ENCODE data around the gene RPL18.

RPL18 gene

DNA sequence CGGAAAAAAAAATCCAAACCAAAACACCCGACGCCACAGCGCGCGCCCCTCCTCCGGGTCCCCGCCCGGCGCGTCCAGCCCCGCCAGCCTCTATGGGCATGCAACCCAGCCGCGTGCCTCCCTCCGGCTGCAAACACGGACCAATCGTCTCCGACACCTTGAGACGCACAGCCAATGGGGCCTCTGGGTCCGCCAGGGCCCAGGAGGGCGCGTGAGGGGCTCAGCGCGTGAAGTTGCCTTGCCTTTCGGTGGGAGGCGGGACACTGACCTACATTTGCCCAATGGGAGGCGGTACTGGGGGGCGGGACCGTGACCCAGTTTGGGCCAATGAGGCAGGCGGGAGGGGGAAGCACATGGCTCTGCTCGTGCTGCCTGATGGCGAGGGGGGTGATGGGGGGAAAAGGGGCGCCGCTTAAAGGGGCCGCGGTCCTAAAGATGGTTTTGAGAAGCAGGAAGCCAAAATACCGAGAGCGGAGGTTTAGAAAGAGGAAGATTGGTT is 18.5 kb upstream of the RPL18 start:
- peak overlapping the region; percentile 96 for H3K27ac ChIP-seq (replicated peaks)
- TF ChIP-seq, protein P1, sequence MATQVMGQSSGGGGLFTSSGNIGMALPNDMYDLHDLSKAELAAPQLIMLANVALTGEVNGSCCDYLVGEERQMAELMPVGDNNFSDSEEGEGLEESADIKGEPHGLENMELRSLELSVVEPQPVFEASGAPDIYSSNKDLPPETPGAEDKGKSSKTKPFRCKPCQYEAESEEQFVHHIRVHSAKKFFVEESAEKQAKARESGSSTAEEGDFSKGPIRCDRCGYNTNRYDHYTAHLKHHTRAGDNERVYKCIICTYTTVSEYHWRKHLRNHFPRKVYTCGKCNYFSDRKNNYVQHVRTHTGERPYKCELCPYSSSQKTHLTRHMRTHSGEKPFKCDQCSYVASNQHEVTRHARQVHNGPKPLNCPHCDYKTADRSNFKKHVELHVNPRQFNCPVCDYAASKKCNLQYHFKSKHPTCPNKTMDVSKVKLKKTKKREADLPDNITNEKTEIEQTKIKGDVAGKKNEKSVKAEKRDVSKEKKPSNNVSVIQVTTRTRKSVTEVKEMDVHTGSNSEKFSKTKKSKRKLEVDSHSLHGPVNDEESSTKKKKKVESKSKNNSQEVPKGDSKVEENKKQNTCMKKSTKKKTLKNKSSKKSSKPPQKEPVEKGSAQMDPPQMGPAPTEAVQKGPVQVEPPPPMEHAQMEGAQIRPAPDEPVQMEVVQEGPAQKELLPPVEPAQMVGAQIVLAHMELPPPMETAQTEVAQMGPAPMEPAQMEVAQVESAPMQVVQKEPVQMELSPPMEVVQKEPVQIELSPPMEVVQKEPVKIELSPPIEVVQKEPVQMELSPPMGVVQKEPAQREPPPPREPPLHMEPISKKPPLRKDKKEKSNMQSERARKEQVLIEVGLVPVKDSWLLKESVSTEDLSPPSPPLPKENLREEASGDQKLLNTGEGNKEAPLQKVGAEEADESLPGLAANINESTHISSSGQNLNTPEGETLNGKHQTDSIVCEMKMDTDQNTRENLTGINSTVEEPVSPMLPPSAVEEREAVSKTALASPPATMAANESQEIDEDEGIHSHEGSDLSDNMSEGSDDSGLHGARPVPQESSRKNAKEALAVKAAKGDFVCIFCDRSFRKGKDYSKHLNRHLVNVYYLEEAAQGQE (IDR thresholded peaks at IDR 0.05; ENCODE audit: insufficient replicate concordance, low read depth) = no peak
- TF ChIP-seq, protein P2, sequence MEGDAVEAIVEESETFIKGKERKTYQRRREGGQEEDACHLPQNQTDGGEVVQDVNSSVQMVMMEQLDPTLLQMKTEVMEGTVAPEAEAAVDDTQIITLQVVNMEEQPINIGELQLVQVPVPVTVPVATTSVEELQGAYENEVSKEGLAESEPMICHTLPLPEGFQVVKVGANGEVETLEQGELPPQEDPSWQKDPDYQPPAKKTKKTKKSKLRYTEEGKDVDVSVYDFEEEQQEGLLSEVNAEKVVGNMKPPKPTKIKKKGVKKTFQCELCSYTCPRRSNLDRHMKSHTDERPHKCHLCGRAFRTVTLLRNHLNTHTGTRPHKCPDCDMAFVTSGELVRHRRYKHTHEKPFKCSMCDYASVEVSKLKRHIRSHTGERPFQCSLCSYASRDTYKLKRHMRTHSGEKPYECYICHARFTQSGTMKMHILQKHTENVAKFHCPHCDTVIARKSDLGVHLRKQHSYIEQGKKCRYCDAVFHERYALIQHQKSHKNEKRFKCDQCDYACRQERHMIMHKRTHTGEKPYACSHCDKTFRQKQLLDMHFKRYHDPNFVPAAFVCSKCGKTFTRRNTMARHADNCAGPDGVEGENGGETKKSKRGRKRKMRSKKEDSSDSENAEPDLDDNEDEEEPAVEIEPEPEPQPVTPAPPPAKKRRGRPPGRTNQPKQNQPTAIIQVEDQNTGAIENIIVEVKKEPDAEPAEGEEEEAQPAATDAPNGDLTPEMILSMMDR (IDR thresholded peaks at IDR 0.05; ENCODE audit: insufficient read depth, low read length) = no peak
- TF ChIP-seq SPI1 (IDR thresholded peaks at IDR 0.05; ENCODE audit: borderline replicate concordance, low read depth) (no peak), GABPA (IDR thresholded peaks at IDR 0.05; ENCODE audit: low read depth) (no peak), POLR2AphosphoS5 (IDR thresholded peaks at IDR 0.05; ENCODE audit: low read depth) (no peak)
- DNase-seq (ENCODE audit: low read depth in 1 of 2, low spot score in 1 of 2) = peak; percentile 99 to 100
- H3K4me3 ChIP-seq (replicated peaks; ENCODE audit: insufficient read depth, low read length) = peak overlapping the region; percentile 87
- H3K27me3 ChIP-seq (ENCODE audit: insufficient read depth, poor library complexity, severe bottlenecking) = no peaks in the 10 kb centered on the region

DNA sequence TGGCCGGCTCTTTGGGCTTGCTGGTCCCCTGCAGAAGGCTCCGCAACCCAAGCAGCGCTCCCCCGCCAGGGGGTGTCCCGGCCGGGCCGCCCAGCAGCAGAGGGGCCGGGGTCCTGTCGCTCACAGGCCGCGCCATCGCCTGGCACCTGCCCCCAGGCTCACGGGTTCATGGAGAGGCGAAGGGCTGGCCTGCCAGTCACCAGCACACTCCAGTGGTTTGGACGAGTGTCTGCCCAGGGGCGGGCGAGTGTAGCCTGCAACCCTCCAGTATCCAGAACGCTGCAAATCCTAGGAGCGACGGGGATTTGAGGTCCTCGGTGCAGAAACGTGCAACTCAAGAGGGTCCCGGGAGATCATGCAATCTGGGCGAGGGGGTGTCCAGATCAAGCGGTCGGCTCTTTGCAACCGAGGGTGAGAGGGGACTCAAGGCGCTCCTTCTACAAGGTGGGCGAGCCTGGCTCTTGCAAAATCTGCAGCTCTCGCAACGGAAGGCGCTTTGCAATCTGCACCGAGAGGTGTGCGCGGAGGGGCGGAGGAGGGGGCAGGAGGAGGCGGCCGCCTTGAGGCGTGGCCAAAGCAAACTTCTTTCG is 18.0 kb upstream of the RPL18 start, which contains the start of gene DBP:
TSS of gene DBP (minus strand) at position 521 of the 590 bp plus-strand sequence. CDS start at position 136, 385 bp downstream.
- H3K4me3 ChIP-seq (replicated peaks; ENCODE audit: insufficient read depth, low read length) = peak within 1 kb of the TSS; percentile 87
- H3K27me3 ChIP-seq (ENCODE audit: insufficient read depth, poor library complexity, severe bottlenecking) = no peaks in the 10 kb centered on the region
- H3K27ac ChIP-seq (replicated peaks) = peak within 1 kb of the TSS; percentile 96
- TF ChIP-seq, protein P1 (IDR thresholded peaks at IDR 0.05; ENCODE audit: insufficient replicate concordance, low read depth) = no peak
- TF ChIP-seq GABPA (IDR thresholded peaks at IDR 0.05; ENCODE audit: low read depth) (no peak), SPI1 (IDR thresholded peaks at IDR 0.05; ENCODE audit: borderline replicate concordance, low read depth) (no peak), POLR2AphosphoS5 (IDR thresholded peaks at IDR 0.05; ENCODE audit: low read depth) (peak; percentile 56; the same call in 1 of the 2 replicates)
- TF ChIP-seq, protein P2 (IDR thresholded peaks at IDR 0.05; ENCODE audit: insufficient read depth, low read length) = no peak
- peak in 1 of 2 experiments; percentile 71 for DNase-seq (ENCODE audit: low read depth in 1 of 2, low spot score in 1 of 2)

DNA sequence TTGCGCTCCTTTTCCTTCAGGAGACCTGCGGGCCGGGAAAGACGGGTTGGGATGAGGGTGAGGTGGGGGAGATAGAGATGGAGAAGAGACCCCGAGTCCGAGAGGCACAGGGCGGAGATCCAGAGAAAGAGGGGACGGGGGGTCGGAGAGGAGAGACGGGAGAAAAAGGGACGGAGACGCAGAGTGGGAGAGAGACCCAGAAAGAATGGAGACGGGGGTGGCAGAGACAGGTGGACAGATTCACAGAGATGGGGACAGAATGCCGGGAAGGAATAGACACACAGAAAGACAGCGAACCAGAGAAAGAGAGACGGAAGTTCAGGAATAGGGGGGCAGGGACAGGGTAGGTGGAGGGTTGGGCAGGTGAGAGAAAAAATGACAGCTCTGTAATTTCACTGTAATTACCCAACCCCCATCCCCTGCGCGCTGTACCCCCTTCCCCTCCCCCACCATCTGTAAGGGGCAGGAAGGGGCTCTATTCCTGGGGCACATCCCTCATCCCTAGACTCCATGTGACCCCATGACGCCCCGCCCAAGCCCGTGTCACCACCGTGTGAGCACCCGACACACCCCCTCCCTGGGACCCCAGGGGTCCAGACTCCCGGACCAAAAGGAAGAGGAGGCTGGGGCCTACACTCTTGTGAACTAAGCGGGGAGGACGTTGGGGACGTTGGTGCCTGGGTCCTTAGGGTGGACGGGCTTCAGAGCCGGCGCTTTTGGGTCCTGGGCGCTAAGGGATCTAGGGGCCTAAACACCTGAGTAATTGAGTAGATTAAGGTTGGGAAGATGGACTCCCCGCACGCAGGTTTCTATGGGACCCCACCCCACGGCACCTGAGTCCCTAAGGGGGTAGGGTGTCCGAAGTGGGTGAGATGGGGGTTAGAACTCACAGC is 17.2 kb upstream of the RPL18 start:
- Histone ChIP-seq H3K27me3 (ENCODE audit: insufficient read depth, poor library complexity, severe bottlenecking) (no peaks in the 10 kb centered on the region), H3K27ac (replicated peaks) (peak overlapping the region; percentile 96), H3K4me3 (replicated peaks; ENCODE audit: insufficient read depth, low read length) (peak overlapping the region; percentile 87)
- TF ChIP-seq, protein P2 (IDR thresholded peaks at IDR 0.05; ENCODE audit: insufficient read depth, low read length) = no peak
- no peak for TF ChIP-seq SPI1 (IDR thresholded peaks at IDR 0.05; ENCODE audit: borderline replicate concordance, low read depth)
- no peak for TF ChIP-seq GABPA (IDR thresholded peaks at IDR 0.05; ENCODE audit: low read depth)
- TF ChIP-seq, protein P1 (IDR thresholded peaks at IDR 0.05; ENCODE audit: insufficient replicate concordance, low read depth) = no peak
- TF ChIP-seq POLR2AphosphoS5 (IDR thresholded peaks at IDR 0.05; ENCODE audit: low read depth) = no peak
- DNase-seq (ENCODE audit: low read depth in 1 of 2, low spot score in 1 of 2) = peak in 1 of 2 experiments; percentile 51
